SK-N-SH (cell line): ENCODE results near the gene FAM131B.

Experiments used
- CTCF ChIP-seq: fragments of 200-600 bp; sonication (generic); IDR thresholded peaks from 2 replicates; pipeline ENCODE4 v1.6.1; 2017; ENCODE audit warnings: antibody characterized with exemption, mild to moderate bottlenecking, moderate library complexity
- ELF1 ChIP-seq: IDR thresholded peaks from 2 replicates; pipeline ENCODE4 v1.4.0; 2012
- EP300 ChIP-seq, 2 experiments: IDR thresholded peaks; 2 replicates each; pipeline versions ENCODE4 v1.4.0 to v1.6.1; 2012; ENCODE audit warnings: borderline replicate concordance in 1 of 2, low read depth in 1 of 2, low read length in 1 of 2
- POLR2AphosphoS5 ChIP-seq: IDR thresholded peaks from 2 replicates; pipeline ENCODE4 v1.6.1; 2012; ENCODE audit warnings: low read depth, low read length
- REST ChIP-seq: IDR thresholded peaks from 2 replicates; pipeline ENCODE4 v1.6.1; 2012; ENCODE audit warnings: mild to moderate bottlenecking, low read depth, low read length, moderate library complexity

- TF ChIP-seq CTCF (no peak), REST (no peak), POLR2AphosphoS5 (no peak), ELF1 (no peak), EP300 (IDR thresholded peaks at IDR 0.05; ENCODE audit: borderline replicate concordance in 1 of 2, low read depth in 1 of 2, low read length in 1 of 2) (no peak)
These were observed 53.9 kb downstream of the FAM131B start for GRCh38 chr7:143308632-143309031.
